HG03045 (cell line): Measurements from ENCODE around the gene TEX51.
A peak's percentile ranks its signal among the peaks of the same experiment; 100 is the strongest.

ENCODE experiments used
- ATAC-seq: cut with Tn5 transposase; IDR thresholded peaks from one replicate; pipeline ENCODE4 v1.9.1; 2021; ENCODE audit warnings: mild to moderate bottlenecking, moderate library complexity; ENCODE audit not compliant: unreplicated experiment

Gene TEX51

GRCh38 chr2:126877861-126878565, 20.7 kb upstream of the TEX51 start:
- ATAC-seq, result no peak

DNA sequence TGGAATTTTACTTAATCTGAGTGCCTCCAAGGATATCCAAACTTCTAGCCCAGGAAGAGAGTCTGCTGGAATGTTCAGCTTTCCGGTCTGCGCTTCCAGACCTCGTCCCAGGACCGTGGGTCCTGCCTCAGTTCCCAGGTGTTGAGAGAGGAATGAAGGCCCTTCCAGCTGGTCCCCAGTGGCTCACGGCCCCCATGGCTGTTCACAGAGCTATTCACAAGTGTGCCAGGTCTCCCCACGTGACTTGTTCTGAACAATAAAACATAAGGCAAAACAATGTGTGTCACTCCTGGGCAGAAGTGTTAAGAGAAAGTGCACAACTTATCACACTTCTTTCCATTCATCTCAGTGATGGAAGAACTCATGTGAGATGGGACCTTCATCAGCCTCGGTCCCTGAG, 20.1 kb upstream of the TEX51 start:
- ATAC-seq, result no peak

DNA sequence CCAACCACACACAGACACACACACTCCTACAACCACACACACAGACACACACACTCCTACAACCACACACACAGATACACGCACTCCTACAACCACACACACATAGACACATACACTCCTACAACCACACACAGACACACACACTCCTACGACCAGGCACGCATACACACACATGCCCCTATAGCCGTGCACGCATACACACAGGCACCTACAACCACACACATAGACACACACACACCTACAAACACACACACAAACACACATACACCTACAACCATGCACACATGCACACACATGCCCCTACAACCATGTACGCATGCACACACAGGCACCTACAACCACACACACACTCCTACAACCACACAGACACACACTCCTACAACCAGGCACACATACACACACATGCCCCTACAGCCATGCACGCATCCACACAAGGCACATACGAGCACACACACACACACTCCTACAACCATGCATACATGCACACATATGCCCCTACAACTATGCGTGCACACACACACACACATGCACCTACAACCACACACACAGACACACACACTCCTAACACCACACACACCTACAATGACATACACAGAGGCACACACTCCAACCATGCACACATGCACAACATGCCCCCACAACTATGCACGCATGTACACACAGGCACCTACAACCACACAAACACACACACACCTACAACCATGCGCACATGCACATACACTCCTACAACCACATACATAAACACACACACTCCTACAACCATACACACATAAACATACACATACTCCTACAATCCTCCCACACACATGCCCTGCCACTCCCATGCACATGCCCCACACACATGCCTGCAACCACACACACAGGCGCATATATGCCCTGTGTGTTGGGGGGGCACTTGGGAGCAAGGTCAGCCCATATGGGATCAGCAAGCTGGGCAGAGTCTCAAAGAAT, 19.1 kb upstream of the TEX51 start:
- no peak for ATAC-seq

GRCh38 chr2:126880324-126880723, 18.4 kb upstream of the TEX51 start:
- no peak for ATAC-seq

DNA sequence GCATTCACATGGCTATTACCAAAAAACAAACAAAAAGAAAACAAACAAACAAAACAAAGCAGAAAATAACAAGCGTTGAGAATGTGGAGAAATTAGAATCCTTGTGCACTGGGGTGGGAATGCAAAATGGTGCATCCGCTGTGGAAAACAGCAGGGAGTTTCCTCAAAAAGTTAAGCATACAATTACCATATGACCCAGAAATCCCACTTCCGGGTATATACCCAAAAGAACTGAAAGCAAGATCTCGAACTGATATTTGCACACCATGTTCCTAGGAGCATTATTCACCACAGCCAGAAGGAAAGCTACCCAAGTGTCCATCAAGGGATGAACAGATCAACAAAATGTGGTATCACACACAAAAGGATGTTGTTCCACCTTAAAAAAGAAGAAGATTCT, 17.9 kb upstream of the TEX51 start:
- ATAC-seq, result no peak

GRCh38 chr2:126881591-126881990, 17.1 kb upstream of the TEX51 start:
- no peak for ATAC-seq

GRCh38 chr2:126882181-126882580, 16.5 kb upstream of the TEX51 start:
- no peak for ATAC-seq

- no peak for ATAC-seq
Observed at GRCh38 chr2:126882736-126883665, 15.7 kb upstream of the TEX51 start.

GRCh38 chr2:126883666-126884040, 15.0 kb upstream of the TEX51 start:
- no peak for ATAC-seq

DNA sequence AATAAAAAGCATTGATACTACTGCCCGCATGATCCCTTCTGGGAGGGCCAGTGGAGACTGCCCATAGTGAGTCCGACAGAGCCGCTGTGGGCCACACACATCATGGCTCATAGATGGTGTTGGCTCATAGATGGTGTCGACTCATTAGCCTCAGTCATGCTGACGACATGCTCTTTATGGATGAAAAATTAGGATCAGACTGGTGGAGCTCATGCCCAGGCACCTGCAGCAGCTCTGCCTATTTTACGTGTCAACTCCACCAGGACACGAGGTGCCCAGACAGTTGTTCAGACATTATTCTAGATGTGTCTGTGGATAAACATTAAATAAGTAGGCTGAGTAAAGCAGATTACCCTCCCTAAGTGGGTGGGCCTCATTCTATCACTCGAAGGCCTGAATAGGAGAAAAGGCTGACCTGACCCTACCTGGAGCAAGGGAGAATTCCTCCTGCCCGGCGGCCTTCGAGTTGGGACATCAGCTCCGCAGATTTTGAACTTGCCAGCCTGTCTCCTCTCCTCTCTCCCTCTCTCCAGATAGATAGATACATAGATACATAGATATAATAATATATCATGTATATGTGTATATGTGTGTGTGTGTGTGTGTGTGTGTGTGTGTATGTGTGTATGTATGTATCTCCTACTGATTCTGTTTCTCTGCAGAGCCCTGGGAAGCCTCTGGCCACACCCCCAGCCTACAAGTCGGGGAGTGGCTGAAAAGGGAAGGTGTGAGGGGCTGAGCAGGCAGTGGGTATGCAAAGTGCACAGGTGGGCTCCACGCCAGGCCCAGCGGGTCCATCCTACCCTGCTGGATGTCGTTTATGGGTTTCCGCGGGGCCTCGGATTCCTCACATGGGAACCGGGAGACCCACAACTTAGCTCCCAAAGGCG, 13.6 kb upstream of the TEX51 start:
- ATAC-seq, result no peak

- ATAC-seq, result no peak
Observed at GRCh38 chr2:126885751-126886210, 12.9 kb upstream of the TEX51 start.

- ATAC-seq, result peak; percentile 63
Observed at GRCh38 chr2:126886211-126886915, 12.3 kb upstream of the TEX51 start.

GRCh38 chr2:126886916-126887280, 11.8 kb upstream of the TEX51 start:
- ATAC-seq, result no peak

DNA sequence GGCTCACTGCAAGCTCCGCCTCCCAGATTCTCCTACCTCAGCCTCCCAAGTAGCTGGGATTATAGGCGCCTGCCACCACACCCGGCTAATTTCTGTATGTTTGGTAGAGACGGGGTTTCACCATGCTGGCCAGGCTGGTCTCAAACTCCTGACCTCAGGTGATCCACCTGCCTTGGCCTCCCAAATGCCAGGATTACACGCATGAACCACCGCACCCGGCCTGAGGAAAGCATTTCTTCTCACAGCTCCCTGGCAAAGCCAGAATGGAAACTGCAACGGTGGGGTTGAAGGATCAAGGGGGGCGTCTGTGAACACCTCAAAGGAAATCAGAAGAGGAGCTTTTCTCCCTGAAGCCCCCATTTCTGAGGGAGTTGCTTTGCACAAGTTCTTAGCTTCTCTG, 11.2 kb upstream of the TEX51 start:
- no peak for ATAC-seq

DNA sequence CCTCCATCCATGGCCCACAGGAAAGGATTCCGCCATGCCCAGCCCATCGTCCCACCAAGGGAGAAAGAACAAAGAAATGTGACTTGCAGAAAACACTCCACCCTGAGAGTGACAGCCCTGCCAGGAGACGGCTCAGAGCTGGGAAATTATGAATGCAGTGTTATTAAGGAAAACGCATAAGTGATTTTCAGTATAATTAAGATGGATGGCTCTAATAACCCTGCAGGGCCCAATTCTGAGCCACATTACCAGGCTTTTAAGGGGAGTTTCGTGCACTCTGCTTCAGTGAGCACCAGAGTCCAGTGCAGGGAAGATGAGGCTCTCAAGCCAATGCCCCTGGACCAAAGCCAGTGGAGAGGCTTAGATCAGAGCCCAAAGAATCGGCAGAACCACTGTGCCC, 10.6 kb upstream of the TEX51 start:
- ATAC-seq, result no peak

- no peak for ATAC-seq
Observed at GRCh38 chr2:126889071-126889470, 9.6 kb upstream of the TEX51 start.

DNA sequence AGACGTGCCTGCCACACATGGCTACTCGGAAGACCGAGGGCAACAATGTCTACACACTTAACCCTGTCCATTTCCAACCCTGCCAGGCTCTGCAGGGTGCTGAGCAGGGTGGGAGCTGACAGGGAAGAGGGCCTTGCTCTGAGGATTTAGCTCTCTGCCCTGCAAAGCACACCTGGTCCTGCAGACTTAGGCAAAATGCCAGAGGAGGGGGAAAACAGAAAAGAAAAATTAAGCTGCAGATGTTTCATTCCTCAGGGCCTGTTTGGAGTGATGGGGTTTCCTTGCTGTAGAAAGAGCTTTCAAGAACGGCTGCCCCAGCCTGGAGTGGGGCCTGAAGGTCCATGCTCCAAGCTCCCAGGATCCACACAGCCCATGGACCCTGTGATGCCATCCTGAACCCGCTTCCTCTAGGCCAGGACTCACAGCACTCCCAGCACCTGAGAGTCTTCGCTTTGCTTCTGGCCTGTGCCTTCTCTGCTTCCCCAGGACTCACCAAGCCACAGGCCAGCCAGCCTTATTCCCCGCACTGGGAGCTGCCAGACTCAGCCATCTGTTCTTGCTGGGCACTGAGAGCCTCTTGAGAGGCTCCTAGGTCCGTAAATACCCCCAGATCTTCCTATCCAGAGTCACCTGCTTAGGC, 9.1 kb upstream of the TEX51 start:
- ATAC-seq, result no peak

- ATAC-seq, result no peak
Observed at GRCh38 chr2:126890136-126890510, 8.6 kb upstream of the TEX51 start.
